ENCODE results near the gene INAFM2. TPM values are rescaled to one million over a fixed set of nuclear protein-coding genes. Genes with fewer than 3 reads are reported as not detected.
A peak's percentile ranks its signal among the peaks of the same experiment; 100 is the strongest.

The INAFM2 gene
- total RNA-seq, 6 experiments from 2014 or later: 19.6 to 32.8 (median 23.4) TPM

DNA sequence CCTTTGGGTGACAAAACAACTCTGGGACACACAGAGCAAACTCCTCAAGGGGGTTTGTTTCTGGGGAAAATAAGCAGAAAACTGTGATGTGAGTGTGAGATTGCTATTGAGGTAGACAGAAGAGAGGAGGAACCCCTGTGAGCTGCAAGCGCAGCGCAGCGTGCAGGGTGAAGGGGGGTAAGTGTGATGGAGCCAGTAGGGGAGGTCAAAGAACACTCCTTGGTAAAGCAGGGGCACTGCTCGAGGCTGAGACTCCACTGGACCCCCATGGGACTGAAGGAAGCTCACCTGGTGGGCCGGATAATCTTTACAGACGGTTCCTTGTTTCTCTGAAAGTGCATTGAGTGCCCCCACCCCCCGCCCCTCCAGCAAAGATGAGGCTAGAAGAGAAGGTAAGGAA is 7.5 kb downstream of the INAFM2 start:
- TF ChIP-seq, protein P1, sequence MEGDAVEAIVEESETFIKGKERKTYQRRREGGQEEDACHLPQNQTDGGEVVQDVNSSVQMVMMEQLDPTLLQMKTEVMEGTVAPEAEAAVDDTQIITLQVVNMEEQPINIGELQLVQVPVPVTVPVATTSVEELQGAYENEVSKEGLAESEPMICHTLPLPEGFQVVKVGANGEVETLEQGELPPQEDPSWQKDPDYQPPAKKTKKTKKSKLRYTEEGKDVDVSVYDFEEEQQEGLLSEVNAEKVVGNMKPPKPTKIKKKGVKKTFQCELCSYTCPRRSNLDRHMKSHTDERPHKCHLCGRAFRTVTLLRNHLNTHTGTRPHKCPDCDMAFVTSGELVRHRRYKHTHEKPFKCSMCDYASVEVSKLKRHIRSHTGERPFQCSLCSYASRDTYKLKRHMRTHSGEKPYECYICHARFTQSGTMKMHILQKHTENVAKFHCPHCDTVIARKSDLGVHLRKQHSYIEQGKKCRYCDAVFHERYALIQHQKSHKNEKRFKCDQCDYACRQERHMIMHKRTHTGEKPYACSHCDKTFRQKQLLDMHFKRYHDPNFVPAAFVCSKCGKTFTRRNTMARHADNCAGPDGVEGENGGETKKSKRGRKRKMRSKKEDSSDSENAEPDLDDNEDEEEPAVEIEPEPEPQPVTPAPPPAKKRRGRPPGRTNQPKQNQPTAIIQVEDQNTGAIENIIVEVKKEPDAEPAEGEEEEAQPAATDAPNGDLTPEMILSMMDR (IDR thresholded peaks at IDR 0.05): no peak
- H3K27me3 Mint-ChIP-seq (ENCODE audit: insufficient read depth): peaks cover 7% of the 10 kb centered on the region
- H3K4me3 Mint-ChIP-seq: no peak overlapping the region
- no peak overlapping the region; the same call in 1 of the 2 replicates for H3K27ac Mint-ChIP-seq
- no peaks in the 10 kb centered on the region for H3K9me3 Mint-ChIP-seq
- H3K36me3 Mint-ChIP-seq (ENCODE audit: low read depth): peaks cover 16% of the 10 kb centered on the region; the same call in 1 of the 2 replicates
- no peak for DNase-seq
- H3K4me1 Mint-ChIP-seq (ENCODE audit: low read depth): peaks cover 74% of the 10 kb centered on the region

DNA sequence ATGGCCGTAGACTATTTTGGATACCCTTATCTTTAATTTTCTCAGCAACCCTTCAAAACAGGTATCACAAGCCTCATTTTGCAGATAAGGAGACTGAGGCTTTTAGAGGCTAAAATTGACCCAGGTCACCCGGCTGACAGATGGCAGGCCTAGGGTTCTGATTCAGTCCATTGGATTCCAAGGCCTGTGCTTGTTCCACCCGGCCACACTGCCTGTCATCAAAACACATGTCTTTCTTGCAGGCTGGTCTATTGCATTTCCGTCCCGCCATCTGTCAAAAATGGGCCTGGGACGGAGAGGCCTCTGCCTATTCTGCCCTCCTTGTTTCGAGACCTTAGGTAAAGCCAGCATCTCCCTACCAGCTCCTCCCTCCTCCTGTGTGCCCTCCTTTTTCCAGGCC is 8.1 kb downstream of the INAFM2 start:
- H3K9me3 Mint-ChIP-seq: no peaks in the 10 kb centered on the region
- H3K4me3 Mint-ChIP-seq: no peak overlapping the region; the same call in 1 of the 2 replicates
- peaks cover 7% of the 10 kb centered on the region for H3K27me3 Mint-ChIP-seq (ENCODE audit: insufficient read depth)
- no peak overlapping the region; the same call in 1 of the 2 replicates for H3K27ac Mint-ChIP-seq
- DNase-seq: no peak
- H3K4me1 Mint-ChIP-seq (ENCODE audit: low read depth): peaks cover 68% of the 10 kb centered on the region
- TF ChIP-seq, protein P1 (IDR thresholded peaks at IDR 0.05): no peak
- H3K36me3 Mint-ChIP-seq (ENCODE audit: low read depth): peaks cover 15% of the 10 kb centered on the region; the same call in 1 of the 2 replicates

DNA sequence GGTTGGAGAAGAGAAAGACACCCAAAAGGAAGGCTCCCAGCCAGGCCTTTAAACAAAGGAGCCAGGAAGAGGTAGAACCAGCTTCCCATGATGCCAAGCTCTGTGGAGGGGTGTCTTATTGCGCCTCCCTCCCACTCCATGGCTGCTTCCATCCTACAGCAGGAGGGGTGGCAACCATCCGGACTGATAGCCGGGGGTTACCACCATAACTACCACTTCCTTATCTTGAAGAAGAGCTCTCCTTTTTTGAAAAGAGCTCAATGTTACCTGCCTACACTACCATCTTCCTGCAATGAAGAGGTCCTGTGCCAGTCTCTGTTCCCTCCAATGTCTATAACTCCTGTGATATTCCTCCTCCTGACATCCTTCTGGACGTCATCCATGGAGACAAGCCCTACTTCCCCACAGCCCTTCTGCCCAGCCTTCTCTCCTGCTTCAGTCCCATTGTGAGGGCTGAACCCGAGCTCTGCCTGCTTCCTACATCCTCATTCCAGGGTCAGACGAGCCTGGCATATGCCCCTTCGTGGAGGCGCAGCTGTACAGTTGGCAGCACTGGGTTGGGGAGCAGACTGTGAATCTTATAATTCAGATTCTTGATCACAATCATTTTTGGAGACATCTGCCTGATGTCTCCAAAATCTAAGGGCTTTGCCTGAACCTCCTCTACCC is 8.8 kb downstream of the INAFM2 start:
- peaks cover 62% of the 10 kb centered on the region for H3K4me1 Mint-ChIP-seq (ENCODE audit: low read depth)
- H3K36me3 Mint-ChIP-seq (ENCODE audit: low read depth): peaks cover 15% of the 10 kb centered on the region; the same call in 1 of the 2 replicates
- peaks cover 7% of the 10 kb centered on the region for H3K27me3 Mint-ChIP-seq (ENCODE audit: insufficient read depth)
- no peaks in the 10 kb centered on the region for H3K9me3 Mint-ChIP-seq
- TF ChIP-seq, protein P1 (IDR thresholded peaks at IDR 0.05): no peak
- H3K27ac Mint-ChIP-seq: peak overlapping the region; percentile 69; the same call in 1 of the 2 replicates
- no peak for DNase-seq
- H3K4me3 Mint-ChIP-seq: no peak overlapping the region; the same call in 1 of the 2 replicates

DNA sequence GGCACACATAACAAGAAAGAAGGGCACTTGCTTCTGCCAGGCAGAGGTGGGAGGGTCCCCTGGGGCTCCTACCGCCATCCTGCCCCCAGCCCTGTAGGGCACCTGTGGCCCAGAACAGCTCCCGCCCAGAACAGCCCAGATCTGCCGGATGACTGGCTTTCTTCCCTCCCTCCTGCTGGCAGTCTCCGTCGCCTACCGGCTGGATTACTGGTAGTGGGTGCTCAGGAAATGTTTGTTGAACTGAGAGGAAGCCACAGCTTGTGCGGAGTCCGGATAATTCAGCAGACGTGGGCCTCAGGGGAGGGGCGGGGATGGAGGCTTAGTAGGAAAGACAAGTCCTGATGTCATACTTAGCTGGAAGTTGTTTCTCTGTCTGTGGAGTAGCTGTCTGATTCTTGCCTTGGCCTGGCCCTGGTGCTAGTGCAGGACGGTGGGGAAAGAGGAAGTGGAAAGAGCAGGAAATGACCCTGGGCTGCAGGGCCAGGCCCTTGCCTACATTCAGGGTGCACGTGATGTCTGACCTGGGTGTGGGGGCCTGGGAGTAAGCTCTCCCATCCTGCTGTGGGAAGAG is 10.5 kb downstream of the INAFM2 start:
- Mint-ChIP-seq H3K9me3 (no peaks in the 10 kb centered on the region), H3K4me1 (ENCODE audit: low read depth) (peaks cover 58% of the 10 kb centered on the region), H3K27me3 (ENCODE audit: insufficient read depth) (peaks cover 5% of the 10 kb centered on the region), H3K4me3 (no peak overlapping the region), H3K36me3 (ENCODE audit: low read depth) (peaks cover 26% of the 10 kb centered on the region; the same call in 1 of the 2 replicates), H3K27ac (peak overlapping the region; percentile 76)
- DNase-seq: no peak
- TF ChIP-seq, protein P1 (IDR thresholded peaks at IDR 0.05): no peak

DNA sequence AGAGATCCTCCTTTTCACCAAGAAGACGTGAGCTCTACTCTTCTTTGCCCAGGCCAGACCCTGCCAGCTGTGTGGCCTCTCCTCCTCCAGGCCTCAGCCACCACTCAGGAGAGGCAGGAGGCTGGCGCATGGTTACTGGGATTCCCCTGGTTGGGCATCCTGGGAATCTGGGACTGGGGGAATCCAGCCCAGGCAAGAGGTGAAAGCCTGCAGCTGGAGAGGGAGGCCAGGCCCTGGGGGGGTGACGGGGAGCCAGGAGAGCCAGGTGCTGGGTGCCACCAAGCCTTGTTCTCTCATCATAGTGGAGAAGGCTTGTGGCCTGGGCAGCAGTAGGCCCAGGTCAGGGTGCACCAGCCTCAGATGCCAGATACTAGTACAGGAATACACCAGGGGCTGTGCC is 11.0 kb downstream of the INAFM2 start:
- peak overlapping the region; percentile 76; the same call in 1 of the 2 replicates for H3K27ac Mint-ChIP-seq
- peaks cover 26% of the 10 kb centered on the region; the same call in 1 of the 2 replicates for H3K36me3 Mint-ChIP-seq (ENCODE audit: low read depth)
- H3K4me3 Mint-ChIP-seq: no peak overlapping the region
- H3K9me3 Mint-ChIP-seq: no peaks in the 10 kb centered on the region
- DNase-seq: no peak
- TF ChIP-seq, protein P1 (IDR thresholded peaks at IDR 0.05): no peak
- H3K4me1 Mint-ChIP-seq (ENCODE audit: low read depth): peaks cover 58% of the 10 kb centered on the region
- H3K27me3 Mint-ChIP-seq (ENCODE audit: insufficient read depth): peaks cover 5% of the 10 kb centered on the region

All from HFFc6 (cell line).